PC-3 (cell line): ENCODE measurements around the gene ARHGEF11. TPM values are rescaled to one million over a fixed set of nuclear protein-coding genes. Genes with fewer than 3 reads are reported as not detected.

ENCODE experiments used
- ATAC-seq: fragments of 200-7000 bp; cut with Tn5 transposase; 2 replicates; pipeline ENCODE4 v1.9.1; 2020; ENCODE audit warnings: mild to moderate bottlenecking, moderate library complexity
- BruUV-seq: library from RNA; stranded (reverse); fragments of 400-500 nt; replicated peaks from 2 replicates; lab custom pipeline; 2021; lab: Mats Ljungman, UMichigan
- CTCF ChIA-PET: fragments of 300-600 bp; sonication (Branson Sonifier 250); formaldehyde crosslinking; loops from one replicate; lab custom pipeline; 2022; ENCODE audit warnings: antibody characterized with exemption; lab: Charles Lee
- POLR2A ChIA-PET: fragments of 300-600 bp; sonication (Branson Sonifier 250); formaldehyde crosslinking; loops from one replicate; lab custom pipeline; 2022; ENCODE audit warnings: antibody characterized with exemption; ENCODE audit not compliant: unreplicated experiment; lab: Charles Lee
- DNase-seq: peaks from one replicate; pipeline ENCODE4 v3.0.0-alpha.2; 2015
- H2AFZ ChIP-seq: fragments of 300-600 bp; sonication (generic); 2 replicates; pipeline ENCODE4 v1.6.0; 2016; ENCODE audit warnings: antibody characterized with exemption, low read length
- H3F3A ChIP-seq: fragments of 300-600 bp; sonication (generic); one replicate; pipeline ENCODE4 v1.6.0; 2017; ENCODE audit warnings: antibody characterized with exemption, low read length, control low read depth, mild to moderate bottlenecking; ENCODE audit not compliant: unreplicated experiment
- H3K27ac ChIP-seq: fragments of 300-600 bp; sonication (generic); 2 replicates; pipeline ENCODE4 v1.5.1; 2016; ENCODE audit warnings: mild to moderate bottlenecking, low read length
- H3K27me3 ChIP-seq: fragments of 300-600 bp; sonication (generic); 2 replicates; pipeline ENCODE4 v1.6.1; 2016; ENCODE audit warnings: low read length, mixed read lengths
- H3K36me3 ChIP-seq: fragments of 300-600 bp; sonication (generic); 2 replicates; pipeline ENCODE4 v1.6.1; 2016; ENCODE audit warnings: low read depth, mixed run types, low read length, mixed read lengths
- H3K4me1 ChIP-seq: fragments of 300-600 bp; sonication (generic); 2 replicates; pipeline ENCODE4 v1.5.1; 2016; ENCODE audit warnings: low read length; ENCODE audit not compliant: insufficient read depth
- H3K4me2 ChIP-seq: fragments of 300-600 bp; sonication (generic); 2 replicates; pipeline ENCODE4 v1.6.0; 2016; ENCODE audit warnings: low read length
- H3K4me3 ChIP-seq: fragments of 300-600 bp; sonication (generic); 2 replicates; pipeline ENCODE4 v1.5.1; 2016; ENCODE audit warnings: mild to moderate bottlenecking, low read length, mixed read lengths
- H3K79me2 ChIP-seq: fragments of 300-600 bp; sonication (generic); 2 replicates; pipeline ENCODE4 v1.6.1; 2017; ENCODE audit warnings: low read length, mixed read lengths
- H3K9ac ChIP-seq: fragments of 300-600 bp; sonication (generic); 2 replicates; pipeline ENCODE4 v1.6.0; 2016; ENCODE audit warnings: mild to moderate bottlenecking, low read length
- H3K9me2 ChIP-seq: fragments of 300-600 bp; sonication (generic); replicated peaks from 2 replicates; pipeline ENCODE4 v1.6.1; 2016; ENCODE audit warnings: mixed run types, low read length, mixed read lengths
- H3K9me3 ChIP-seq: fragments of 300-600 bp; sonication (generic); 2 replicates; pipeline ENCODE4 v1.6.1; 2016; ENCODE audit warnings: low read length, mixed read lengths
- H4K20me1 ChIP-seq: fragments of 300-600 bp; sonication (generic); 2 replicates; pipeline ENCODE4 v1.6.1; 2016; ENCODE audit warnings: low read length, mixed read lengths
- EZH2 ChIP-seq: fragments of 300-600 bp; sonication (generic); IDR thresholded peaks from one replicate; pipeline ENCODE4 v1.6.1; 2017; ENCODE audit warnings: antibody characterized with exemption, mild to moderate bottlenecking, low read length; ENCODE audit not compliant: unreplicated experiment
- EZH2phosphoT487 ChIP-seq: fragments of 300-600 bp; sonication (generic); IDR thresholded peaks from 2 replicates; pipeline ENCODE4 v1.6.1; 2018; ENCODE audit warnings: mild to moderate bottlenecking, antibody characterized with exemption, low read length, borderline replicate concordance
- intact Hi-C: fragments of 100-400 bp; cut with micrococcal nuclease; formaldehyde crosslinking; loops from 2 replicates; pipeline ENCODE4 v1.9.0; 2023
- total RNA-seq: library from RNA; depleted of rRNA; stranded (reverse); fragments of >200 nt; gene quantifications from 2 replicates; pipeline ENCODE4 v1.2.3, GENCODE V29; 2014
- TF ChIP-seq, protein P1 (sequence below): fragments of 300-600 bp; sonication (generic); conservative IDR thresholded peaks from 2 replicates; pipeline ENCODE4 v1.5.1; 2017; ENCODE audit warnings: antibody characterized with exemption, low read depth, mild to moderate bottlenecking, low read length

Gene ARHGEF11
- total RNA-seq, 1 experiment from 2014 or later, result 31.1 TPM

DNA sequence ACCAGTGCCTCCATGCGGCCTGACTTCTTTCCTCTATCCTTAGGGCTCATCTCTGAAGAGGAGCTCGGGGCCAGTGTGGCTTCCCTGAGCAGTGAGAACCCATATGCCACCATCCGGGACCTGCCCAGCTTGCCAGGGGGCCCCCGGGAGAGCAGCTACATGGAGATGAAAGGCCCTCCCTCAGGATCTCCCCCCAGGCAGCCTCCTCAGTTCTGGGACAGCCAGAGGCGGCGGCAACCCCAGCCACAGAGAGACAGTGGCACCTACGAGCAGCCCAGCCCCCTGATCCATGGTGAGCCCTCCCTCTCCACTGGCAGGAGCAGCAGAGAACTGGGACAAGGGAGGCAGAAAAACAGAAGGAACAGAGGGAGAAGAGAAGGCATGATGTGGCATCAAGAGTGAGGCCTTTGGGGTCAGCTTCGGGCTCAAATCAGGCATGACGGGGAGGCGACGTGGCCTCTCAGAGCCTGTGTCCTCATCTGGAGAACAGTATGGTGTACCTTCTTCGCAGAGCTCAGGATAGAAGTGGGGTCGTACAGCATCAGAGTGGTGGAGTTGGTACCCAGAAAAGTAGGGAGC is 131.6 kb downstream of the ARHGEF11 start:
- POLR2A ChIA-PET, result no interaction called here

DNA sequence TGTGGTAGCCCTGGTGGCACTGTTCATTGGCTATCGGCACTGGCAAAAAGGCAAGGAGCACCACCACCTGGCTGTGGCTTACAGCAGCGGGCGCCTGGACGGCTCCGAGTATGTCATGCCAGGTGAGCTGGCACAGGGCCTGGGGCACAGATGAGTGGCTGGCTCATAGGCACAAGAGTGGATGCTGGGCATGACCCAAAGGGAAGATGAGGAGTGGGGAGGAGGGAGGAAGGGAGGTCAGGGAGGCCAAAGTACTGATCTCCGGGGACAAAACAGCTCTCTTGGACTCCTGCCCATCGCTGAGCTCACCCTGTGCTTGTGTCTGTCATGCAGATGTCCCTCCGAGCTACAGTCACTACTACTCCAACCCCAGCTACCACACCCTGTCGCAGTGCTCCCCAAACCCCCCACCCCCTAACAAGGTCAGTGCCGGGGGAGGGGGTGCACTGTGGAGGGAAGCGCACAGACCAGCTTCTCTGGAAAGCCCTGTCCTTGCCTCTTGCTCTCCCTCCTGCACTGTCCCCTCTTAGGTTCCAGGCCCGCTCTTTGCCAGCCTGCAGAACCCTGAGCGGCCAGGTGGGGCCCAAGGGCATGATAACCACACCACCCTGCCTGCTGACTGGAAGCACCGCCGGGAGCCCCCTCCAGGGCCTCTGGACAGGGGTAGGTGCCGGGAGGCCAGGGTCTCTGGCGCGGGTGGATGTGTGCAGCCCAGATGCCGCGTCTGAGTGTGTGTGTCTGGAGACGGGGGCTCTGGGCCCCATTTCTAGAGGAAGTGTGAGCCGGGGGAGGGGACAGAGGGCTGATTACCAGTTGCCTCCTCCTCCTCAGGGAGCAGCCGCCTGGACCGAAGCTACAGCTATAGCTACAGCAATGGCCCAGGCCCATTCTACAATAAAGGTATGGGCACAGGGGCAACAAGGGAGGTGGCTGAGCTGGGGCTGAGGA is 132.4 kb downstream of the ARHGEF11 start:
- Histone ChIP-seq H3K9ac (no peak overlapping the region), H4K20me1 (no peaks in the 10 kb centered on the region), H3K9me3 (no peaks in the 10 kb centered on the region), H3K79me2 (no peaks in the 10 kb centered on the region), H3K9me2 (no peaks in the 10 kb centered on the region), H3F3A (no peaks in the 10 kb centered on the region), H3K4me2 (no peak overlapping the region), H3K4me1 (peaks cover 9% of the 10 kb centered on the region), H3K27ac (no peak overlapping the region), H3K36me3 (peaks cover 15% of the 10 kb centered on the region), H3K27me3 (no peaks in the 10 kb centered on the region), H2AFZ (no peak overlapping the region), H3K4me3 (no peak overlapping the region)
- DNase-seq, result no peak
- intact Hi-C loops, result no loop called here
- TF ChIP-seq EZH2phosphoT487 (no peak), EZH2 (no peak)
- TF ChIP-seq, protein P1, sequence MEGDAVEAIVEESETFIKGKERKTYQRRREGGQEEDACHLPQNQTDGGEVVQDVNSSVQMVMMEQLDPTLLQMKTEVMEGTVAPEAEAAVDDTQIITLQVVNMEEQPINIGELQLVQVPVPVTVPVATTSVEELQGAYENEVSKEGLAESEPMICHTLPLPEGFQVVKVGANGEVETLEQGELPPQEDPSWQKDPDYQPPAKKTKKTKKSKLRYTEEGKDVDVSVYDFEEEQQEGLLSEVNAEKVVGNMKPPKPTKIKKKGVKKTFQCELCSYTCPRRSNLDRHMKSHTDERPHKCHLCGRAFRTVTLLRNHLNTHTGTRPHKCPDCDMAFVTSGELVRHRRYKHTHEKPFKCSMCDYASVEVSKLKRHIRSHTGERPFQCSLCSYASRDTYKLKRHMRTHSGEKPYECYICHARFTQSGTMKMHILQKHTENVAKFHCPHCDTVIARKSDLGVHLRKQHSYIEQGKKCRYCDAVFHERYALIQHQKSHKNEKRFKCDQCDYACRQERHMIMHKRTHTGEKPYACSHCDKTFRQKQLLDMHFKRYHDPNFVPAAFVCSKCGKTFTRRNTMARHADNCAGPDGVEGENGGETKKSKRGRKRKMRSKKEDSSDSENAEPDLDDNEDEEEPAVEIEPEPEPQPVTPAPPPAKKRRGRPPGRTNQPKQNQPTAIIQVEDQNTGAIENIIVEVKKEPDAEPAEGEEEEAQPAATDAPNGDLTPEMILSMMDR, result no peak
- CTCF ChIA-PET, result interaction anchor here (0.5 kb wide), 1 partner anchor 130 kb away, joined by 5 read pairs; no protein-coding TSS in a partner anchor
- no peak for ATAC-seq
- POLR2A ChIA-PET, result no interaction called here
- BruUV-seq, result no TSS peak

More for the DNA sequence above, 131.6 kb downstream of the ARHGEF11 start:
- no peak for TF ChIP-seq EZH2phosphoT487
- TF ChIP-seq, protein P1, result no peak
- no peak for TF ChIP-seq EZH2
- H3K4me3 ChIP-seq, result no peak overlapping the region
- no peaks in the 10 kb centered on the region for H3K79me2 ChIP-seq
- ATAC-seq (no peak), DNase-seq (no peak)
- no peak overlapping the region for H3K9ac ChIP-seq
- CTCF ChIA-PET, result interaction anchor here (0.5 kb wide), 1 partner anchor 130 kb away, joined by 5 read pairs; no protein-coding TSS in a partner anchor
- no peaks in the 10 kb centered on the region for H4K20me1 ChIP-seq
- H3K27me3 ChIP-seq, result no peaks in the 10 kb centered on the region
- H3K4me1 ChIP-seq, result peaks cover 2% of the 10 kb centered on the region
- no peak overlapping the region for H3K27ac ChIP-seq
- no peak overlapping the region for H2AFZ ChIP-seq
- intact Hi-C loops, result no loop called here
- H3K36me3 ChIP-seq, result peaks cover 15% of the 10 kb centered on the region
- H3K9me2 ChIP-seq, result no peaks in the 10 kb centered on the region
- H3K9me3 ChIP-seq, result no peaks in the 10 kb centered on the region
- H3F3A ChIP-seq, result no peaks in the 10 kb centered on the region
- no TSS peak for BruUV-seq
- no peak overlapping the region for H3K4me2 ChIP-seq

DNA sequence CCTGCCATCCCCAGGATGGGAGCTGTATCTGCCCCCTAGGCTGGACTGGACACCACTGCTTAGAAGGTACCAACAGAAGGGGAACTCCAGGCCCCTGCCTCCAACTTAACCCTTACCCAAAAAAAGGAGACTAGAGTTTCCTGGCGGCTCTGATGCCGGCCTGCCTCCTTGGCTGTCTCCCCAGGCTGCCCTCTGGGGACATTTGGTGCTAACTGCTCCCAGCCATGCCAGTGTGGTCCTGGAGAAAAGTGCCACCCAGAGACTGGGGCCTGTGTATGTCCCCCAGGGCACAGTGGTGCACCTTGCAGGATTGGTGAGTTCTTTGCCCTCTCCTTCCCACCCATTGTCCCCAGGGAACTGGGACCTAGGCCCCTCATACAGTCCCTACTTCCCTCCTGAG is 133.2 kb downstream of the ARHGEF11 start:
- ChIA-PET CTCF (no interaction called here), POLR2A (no interaction called here)
- Histone ChIP-seq H3K9me3 (no peaks in the 10 kb centered on the region), H2AFZ (no peak overlapping the region), H3K27me3 (no peaks in the 10 kb centered on the region), H3F3A (no peaks in the 10 kb centered on the region), H3K4me2 (no peak overlapping the region), H3K9ac (no peak overlapping the region), H4K20me1 (no peaks in the 10 kb centered on the region), H3K27ac (no peak overlapping the region), H3K79me2 (no peaks in the 10 kb centered on the region), H3K36me3 (peaks cover 14% of the 10 kb centered on the region), H3K9me2 (no peaks in the 10 kb centered on the region), H3K4me3 (no peak overlapping the region), H3K4me1 (peaks cover 13% of the 10 kb centered on the region)
- intact Hi-C loops, result no loop called here
- no peak for TF ChIP-seq EZH2
- TF ChIP-seq EZH2phosphoT487, result no peak
- TF ChIP-seq, protein P1, result no peak
- DNase-seq (no peak), ATAC-seq (no peak)
- BruUV-seq, result no TSS peak
